GM18508 (cell line): ENCODE results near the gene GPATCH1.
"Not testable (repeated sequence)": the region's sequence is repeated elsewhere in the genome, so short reads cannot be mapped to it uniquely, and the experiment has no call there.

ENCODE experiments used
- ATAC-seq: cut with Tn5 transposase; IDR thresholded peaks from one replicate; pipeline ENCODE4 v1.9.1; 2021; ENCODE audit warnings: moderate number of reproducible peaks; ENCODE audit not compliant: insufficient read depth, unreplicated experiment

The GPATCH1 gene, protein sequence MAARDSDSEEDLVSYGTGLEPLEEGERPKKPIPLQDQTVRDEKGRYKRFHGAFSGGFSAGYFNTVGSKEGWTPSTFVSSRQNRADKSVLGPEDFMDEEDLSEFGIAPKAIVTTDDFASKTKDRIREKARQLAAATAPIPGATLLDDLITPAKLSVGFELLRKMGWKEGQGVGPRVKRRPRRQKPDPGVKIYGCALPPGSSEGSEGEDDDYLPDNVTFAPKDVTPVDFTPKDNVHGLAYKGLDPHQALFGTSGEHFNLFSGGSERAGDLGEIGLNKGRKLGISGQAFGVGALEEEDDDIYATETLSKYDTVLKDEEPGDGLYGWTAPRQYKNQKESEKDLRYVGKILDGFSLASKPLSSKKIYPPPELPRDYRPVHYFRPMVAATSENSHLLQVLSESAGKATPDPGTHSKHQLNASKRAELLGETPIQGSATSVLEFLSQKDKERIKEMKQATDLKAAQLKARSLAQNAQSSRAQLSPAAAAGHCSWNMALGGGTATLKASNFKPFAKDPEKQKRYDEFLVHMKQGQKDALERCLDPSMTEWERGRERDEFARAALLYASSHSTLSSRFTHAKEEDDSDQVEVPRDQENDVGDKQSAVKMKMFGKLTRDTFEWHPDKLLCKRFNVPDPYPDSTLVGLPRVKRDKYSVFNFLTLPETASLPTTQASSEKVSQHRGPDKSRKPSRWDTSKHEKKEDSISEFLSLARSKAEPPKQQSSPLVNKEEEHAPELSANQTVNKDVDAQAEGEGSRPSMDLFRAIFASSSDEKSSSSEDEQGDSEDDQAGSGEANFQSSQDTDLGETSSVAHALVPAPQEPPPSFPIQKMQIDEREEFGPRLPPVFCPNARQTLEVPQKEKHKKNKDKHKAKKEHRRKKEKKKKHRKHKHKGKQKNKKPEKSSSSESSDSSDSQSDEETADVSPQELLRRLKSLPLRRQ

DNA sequence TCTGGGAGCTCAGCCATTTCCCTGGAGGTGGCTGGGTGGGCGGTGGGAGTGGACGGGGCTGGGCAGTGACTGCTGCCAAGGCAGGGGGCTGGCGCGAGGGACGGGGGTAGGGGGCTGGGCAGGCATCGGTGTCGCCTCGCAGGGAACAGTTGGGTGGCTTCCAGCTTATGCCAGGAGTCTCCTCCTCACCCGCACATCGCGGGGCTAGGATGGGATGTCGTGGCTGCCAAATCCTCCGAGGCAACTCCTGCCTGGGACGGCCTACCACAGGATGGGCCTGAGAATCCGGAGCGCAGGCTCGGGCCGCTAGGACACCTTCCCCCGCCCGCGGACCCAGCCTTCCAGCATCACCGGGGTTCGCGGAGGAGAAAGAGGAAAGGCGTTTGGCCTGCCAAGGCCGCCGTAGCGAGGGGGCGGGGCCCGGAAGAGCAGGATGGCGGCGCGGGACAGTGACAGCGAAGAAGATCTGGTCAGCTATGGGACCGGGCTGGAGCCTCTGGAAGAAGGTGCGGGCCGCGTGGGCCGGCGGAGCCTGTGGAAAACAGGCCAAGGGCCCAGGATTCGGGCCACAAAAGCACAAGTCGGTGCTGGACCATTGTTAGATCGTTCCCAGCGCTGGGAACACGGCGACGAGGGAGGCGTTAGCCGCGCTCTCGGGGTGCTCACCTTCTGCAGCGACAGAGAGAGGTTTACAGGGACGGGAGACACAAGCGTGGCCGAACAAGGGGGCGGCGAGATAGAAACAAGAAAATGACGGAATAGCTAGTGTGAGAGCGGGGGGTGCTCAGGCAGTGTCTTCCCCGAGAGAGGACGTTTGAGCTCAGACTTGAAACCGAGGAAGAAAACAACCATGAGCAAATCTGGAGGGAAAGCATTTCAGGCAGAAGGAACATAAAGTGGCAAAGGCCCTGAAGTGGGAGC lies at the start of gene GPATCH1:
Gene GPATCH1, plus strand, starts transcription at position 421 of the 921 bp plus-strand sequence. Its CDS starts 13 bp downstream, at position 434.
- ATAC-seq = no peak

DNA sequence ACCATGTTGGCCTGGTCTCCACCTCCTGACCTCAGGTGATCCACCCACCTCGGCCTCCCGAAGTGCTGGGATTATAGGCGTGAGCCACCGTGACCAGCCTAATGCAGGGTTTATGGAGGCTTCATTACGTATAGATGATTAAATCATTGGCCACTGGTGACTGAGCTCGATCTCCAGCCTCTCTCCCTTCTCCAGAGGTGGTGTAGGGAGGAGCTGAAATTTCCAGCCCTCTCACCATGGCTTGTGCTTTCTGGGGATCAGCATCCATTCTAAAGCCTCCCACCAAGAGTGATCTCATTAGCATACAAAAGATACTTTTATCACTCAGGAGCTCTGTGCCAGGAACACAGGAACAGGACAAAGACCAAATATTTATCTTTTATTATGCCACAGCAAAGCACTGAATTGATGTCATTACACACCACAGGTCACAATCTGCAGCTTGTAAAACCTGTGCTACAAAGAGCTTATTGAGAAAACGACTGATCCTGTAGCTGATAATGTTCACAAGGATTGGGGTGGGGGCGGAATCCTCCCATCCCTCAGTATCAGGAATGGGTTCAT lies 48.7 kb upstream of the GPATCH1 start:
- no peak for ATAC-seq

DNA sequence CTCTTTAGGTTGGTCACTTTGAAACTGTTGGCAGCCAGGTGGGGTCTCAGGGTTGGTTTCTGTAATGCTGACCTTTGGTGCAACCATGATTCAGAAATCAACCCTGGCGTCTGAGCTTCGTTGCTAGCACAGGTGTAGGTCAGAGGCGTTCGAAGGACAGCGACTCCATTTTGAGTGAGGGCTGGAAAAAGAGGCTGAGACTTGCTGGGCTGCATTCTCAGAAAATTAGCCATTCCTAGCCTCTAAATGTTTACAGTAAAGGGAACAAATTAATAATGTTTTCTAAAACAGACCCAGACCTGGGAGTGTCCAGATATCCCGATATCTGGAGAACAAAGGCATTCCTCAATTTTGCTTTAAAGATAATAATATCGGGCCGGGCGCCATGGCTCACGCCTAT lies 45.5 kb upstream of the GPATCH1 start:
- no peak for ATAC-seq

DNA sequence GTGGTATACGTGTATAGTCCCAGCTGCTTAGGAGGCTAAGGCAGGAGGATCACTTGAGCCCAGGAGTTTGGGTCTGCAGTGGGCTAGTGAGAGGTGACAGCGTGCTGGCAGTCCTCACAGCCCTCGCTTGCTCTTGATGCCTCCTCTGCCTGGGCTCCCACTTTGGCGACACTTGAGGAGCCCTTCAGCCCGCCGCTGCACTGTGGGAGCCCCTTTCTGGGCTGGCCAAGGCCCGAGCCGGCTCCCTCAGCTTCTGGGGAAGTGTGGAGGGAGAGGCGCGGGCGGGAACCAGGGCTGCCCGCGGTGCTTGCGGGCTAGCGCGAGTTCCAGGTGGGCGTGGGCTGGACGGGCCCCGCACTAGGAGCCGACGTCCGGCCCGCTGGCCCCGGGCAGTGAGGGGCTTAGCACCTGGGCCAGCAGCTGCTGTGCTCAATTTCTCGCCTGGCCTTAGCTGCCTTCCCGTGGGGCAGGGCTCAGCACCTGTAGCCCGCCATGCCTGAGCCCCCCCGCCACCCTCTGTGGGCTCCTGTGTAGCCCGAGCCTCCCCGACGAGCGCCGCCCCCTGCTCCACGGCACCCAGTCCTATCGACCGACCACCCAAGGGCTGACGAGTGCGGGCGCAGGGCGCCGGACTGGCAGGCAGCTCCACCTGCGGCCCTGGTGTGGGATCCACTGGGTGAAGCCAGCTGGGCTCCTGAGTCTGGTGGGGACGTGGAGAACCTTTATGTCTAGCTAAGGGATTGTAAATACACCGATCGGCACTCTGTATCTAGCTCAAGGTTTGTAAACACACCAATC lies 44.4 kb upstream of the GPATCH1 start:
- ATAC-seq = not testable (repeated sequence)

DNA sequence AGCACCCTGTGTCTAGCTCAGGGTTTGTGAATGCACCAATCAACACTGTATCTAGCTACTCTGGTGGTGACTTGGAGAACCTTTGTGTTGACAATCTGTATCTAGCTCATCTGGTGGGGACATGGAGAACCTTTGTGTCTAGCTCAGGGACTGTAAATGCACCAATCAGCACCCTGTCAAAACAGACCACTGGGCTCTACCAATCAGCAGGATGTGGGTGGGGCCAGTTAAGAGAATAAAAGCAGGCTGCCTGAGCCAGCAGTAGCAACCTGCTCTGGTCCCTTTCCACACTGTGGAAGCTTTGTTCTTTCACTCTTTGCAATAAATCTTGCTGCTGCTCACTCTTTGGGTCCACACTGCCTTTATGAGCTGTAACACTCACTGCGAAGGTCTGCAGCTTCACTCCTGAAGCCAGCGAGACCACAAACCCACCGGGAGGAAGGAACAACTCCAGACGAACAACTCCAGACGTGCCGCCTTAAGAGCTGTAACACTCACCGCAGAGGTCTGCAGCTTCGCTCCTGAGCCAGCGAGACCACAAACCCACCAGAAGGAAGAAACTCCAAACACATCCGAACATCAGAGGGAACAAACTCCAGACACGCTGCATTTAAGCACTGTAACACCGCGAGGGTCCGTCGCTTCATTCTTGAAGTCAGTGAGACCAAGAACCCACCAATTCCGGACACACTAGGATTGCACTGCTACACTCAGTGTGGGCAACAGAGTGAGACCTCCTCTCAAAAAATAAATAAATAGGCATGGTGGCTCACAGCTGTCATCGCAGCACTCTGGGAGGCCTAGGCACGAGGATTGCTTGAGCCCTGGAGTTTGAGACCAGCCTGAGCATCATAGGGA lies 43.6 kb upstream of the GPATCH1 start:
- not testable (repeated sequence) for ATAC-seq

DNA sequence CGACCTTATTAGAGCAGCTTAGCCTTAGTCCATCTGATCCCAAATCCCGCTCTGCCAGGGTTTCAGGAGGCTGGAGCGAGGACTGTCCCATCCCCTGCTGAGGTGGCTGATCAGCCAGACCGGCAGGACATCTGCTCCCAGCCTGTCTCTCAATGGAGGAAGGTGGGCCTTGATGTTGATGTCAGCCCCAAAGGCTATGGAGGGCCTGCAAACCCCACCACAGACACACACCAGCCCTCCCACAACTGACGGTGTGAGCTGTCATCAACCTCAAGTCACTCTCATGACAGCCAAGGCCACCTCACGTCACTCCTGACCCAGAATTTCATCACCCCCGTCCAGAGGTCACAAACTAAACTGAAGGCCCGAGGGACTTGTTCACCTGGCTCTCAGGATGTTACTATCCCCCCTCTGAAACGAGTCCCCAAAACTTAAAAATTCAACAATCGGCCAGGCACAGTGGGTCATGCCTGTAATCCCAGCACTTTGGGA lies 41.8 kb upstream of the GPATCH1 start:
- no peak for ATAC-seq

DNA sequence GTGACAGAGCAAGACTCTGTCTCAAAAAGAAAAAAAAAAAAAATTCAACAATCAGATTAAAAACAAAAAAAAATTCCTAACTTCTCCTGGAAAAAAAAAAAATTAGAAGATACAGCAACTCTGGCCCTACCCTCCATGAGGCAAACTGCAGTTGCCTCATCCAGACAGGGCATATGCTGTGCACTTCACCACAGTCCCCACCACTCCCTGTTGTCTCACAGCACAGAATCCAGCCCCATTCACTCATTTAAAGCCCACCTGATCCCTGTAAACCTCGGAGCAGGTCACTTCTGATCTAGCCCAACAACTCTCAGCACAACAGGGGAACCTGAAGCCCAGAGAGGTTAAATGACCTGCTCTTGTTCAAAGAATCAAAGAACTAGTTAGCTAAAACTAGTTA lies 41.2 kb upstream of the GPATCH1 start:
- no peak for ATAC-seq

DNA sequence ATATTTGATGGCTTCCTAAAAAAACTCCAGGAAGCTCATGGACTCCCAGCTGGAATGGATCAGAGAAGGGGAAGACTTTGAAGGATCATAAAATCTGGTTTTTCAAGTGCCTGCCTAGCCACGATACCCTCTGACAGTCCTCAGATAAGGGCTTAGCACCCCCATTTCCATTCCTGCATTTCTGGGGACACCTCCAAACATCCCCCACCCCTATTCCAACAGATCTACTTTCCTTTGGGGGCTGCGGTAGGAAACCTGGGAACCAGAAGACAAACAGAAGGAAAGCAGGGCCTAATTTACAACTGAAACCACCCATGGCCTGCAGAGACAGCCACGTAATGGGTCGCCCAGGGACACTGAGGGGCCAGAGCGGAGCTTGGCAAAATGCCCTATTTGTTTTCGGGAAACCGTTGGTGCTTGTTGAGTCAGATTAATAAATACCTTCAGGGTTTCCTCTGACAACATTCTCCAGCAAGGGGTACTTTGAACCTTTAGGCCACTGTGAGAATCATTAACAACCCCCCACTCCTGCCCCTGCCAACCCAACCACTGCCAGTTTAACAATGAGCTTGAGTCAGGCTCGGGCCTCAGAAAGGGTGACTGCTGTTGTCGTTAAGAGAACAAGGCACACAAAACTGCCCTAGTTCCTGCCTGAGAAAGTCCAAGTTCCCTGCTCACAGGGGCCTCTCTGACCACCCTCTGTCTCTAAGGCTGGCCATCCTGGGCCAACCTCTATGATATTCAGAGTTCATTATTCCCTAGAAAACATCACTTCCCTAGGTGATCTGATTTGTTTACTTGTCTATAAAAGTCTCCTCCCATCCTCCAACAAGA lies 39.8 kb upstream of the GPATCH1 start:
- ATAC-seq = no peak

DNA sequence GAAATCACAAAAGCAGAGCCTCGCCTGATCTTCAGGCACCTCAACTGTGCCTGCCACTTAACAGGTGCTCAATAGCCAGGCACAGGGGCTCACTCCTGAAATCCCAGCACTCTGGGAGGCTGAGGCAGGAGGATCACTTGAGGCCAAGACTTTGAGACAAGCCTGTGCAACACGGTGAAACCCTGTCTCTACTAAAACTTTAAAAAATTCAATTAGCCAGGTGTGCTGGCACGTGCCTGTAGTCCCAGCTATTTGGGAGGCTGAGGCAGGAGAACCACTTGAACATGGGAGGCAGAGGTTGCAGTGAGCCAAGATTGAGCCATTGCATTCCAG lies 39.2 kb upstream of the GPATCH1 start:
- ATAC-seq = not testable (repeated sequence)

DNA sequence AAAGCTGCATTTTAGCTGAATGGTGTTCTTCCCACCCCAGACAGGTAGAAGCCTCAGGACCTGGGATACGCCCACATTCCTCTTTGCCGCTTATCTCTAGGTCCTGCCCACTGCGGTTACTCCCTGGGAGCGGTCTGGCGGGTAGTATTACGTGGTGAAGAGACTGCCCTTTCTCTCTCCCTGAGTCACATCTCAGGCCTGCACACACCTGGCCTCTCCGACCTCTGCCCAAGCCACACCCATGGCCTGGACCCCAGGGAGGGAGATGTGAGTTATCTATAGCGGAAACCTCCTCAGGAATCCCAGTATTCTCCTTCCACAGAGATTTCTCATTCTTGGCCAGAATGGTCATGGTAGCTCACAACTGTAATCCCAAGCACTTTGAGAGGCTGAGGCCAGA lies 33.6 kb upstream of the GPATCH1 start:
- ATAC-seq = no peak

DNA sequence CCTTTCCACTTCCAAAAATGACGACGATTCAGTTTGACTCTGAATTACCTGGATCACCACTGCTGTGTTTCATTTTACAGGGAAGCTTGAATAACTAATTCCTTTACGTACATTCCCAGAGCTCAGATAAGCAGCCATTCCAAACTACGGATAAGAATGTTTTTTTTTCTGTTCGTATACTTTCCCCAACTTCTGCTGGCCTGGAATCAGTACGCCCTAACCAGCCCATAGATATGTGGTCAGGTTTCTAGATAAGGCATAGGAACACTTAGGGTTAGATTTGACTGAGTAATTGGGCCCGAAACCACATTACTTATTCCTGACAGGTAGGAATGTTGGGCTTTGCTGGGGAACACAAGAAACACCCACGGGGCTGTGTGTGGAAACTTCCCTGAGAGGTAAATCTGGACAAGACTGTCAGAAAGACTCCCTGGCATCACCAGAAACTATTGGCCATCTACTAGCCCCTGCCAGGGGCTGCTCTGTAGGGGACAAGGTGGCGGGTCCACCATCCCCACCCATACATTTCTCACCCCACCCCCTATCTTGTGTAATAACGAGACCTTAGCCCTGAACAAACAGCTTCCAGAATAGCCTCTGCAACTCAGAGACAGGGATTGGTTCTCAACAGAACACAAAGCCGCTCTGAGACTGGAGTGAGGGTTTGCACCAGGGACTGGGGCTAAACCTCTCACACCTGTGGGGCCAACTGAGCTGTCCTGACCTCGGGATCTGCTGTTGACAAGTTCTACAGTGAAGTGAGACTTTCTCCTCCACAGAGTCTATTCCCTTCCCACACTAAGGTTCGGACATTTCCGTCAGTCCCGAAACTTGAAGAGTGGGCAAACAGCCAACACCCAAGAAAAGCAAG lies 31.9 kb upstream of the GPATCH1 start:
- no peak for ATAC-seq

DNA sequence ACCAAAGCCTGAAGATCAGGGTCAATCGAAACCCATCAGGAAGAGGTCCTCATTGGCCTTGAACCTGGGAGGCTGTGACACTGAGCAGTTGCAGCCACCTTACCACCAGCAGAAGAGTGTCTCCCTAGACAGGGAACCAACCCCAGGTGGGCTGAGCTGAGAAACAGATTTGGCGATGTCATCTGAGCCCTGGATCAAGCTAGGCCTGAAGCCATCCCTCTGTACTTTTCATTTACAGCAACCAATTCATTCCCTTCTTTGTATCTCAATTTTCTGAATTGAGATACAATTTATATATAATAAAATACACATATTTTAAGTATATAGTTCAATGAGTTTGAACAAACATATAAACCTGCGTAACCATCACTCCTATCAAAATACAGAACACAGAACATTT lies 30.9 kb upstream of the GPATCH1 start:
- ATAC-seq = no peak

DNA sequence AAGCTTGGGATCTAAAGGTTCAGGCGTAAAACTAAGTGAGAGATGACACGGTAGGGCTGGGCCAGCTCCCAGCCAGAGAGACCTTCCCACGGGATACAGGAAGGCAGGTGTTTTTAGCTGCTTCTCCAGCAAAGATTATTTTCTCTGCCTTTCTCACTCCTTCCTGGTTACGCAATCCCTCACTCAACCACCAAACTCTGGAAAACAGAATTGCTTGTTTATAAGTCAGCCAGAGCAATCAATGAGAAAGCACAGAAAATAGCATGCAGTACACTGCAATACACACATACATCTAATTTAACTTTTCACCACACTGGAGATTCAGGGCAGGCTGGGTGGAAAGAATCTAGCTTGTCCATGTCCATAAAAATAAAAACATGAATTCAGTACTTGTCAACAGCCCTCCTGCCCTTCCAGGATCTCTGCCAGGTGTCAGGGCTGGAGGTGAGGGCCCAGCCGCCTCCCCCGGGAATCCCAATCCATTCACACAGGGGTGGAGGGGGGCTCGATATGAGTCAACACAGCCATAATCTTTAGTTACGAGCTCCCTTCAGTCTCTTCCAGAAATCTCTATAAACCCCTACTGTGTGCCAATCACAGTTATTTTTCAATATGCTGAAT lies 28.5 kb upstream of the GPATCH1 start:
- ATAC-seq = no peak

DNA sequence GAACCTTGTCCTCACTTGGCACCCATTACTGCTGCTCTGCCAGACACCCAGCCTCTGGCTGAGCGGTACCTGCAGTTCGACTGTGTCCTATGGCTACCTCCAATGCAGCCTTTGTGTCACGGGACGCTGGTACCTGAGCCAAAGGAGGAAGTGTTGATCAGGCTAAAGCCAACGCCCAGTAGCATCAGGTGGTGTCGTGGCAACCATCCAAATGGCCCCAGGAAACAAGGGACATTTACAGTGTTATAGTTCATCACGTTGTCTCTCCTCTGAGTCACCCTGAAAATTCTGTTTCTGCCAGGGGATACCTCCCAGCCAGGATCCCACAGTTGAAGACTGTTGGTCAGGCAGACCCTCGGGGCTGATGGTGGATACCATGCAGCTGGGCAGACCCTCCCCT lies 26.4 kb upstream of the GPATCH1 start:
- ATAC-seq = no peak

DNA sequence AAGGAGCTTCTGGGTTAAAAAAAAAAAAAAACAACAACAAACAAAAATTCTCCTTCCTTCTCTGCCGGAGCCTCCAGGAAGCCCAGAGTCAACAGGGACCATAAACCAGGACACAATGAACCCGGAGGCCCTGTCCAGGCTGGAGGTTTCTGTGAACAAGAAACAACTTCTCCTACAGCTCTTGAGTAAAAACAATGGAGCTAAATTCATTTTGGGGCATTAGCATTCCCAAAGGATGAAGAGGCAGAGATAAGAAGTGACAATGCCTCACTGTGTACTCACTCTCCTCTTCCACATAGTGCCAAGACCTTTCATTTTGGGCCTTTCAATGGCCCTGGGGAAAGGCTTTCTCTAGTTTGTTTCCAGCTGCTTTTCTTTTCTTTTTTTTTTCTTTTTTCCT lies 25.3 kb upstream of the GPATCH1 start:
- ATAC-seq = no peak

DNA sequence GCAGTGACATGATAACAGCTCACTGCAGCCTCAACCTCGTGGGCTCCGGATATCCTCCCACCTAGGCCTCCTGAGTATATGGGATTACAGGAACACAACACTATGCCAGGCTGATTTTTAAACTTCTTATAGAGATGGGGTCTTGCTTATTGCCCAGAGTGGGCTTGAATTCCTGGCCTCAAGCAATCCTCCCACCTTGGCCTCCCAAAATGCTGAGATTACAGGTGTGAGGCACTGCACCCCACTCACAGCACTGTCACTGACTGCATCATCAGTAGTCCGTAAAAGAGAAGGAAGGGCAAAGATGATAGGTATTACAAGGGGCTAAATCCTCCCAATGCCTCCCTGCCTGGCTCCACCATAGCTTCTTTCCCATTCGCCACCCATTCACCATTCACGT lies 20.4 kb upstream of the GPATCH1 start:
- ATAC-seq = no peak
